ENCODE data around the gene ATCAY. TPM values are rescaled to one million over a fixed set of nuclear protein-coding genes. Genes with fewer than 3 reads are reported as not detected.

Gene ATCAY
- polyA plus RNA-seq, 2 donors: not detected

DNA sequence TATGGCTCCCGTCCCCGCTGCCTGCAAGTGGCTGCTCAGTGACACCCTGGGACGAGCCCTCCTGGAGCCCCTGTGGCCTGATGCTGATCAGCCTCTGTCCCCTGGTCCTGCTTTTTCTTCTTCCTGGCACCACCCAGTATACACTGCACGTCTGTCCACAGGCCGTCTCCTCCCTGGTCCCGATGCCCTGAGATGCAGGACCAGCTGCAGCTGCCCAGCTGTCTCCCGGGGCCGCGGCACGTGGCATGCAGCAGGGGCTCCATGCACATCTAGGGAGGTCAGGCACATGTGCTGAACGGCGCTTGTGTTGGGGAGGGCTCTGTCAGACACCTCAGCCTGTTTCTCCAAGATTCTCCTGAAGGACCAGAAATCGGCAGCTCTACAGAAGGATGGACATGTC is 41.8 kb upstream of the ATCAY start:
- Histone ChIP-seq H3K27me3 (ENCODE audit: control insufficient read depth in 1 of 2, insufficient read depth in 2 of 2, low read length in 2 of 2) (no peaks in the 10 kb centered on the region), H3K4me1 (ENCODE audit: control insufficient read depth in 2 of 2, insufficient read depth in 2 of 2, low read length in 1 of 2) (no peaks in the 10 kb centered on the region), H3K4me3 (ENCODE audit: low read depth in 1 of 2, low read length in 2 of 2) (no peak overlapping the region), H3K27ac (ENCODE audit: low read depth in 2 of 2, low read length in 1 of 2) (no peak overlapping the region), H3K36me3 (ENCODE audit: control insufficient read depth in 2 of 2, insufficient read depth in 2 of 2, low read length in 1 of 2) (no peaks in the 10 kb centered on the region), H3K9me3 (ENCODE audit: control insufficient read depth in 2 of 2, insufficient read depth in 1 of 2, low read depth in 1 of 2, low read length in 1 of 2) (peaks cover 0 to 11% of the 10 kb centered on the region in 2 donors)
- 81 to 82% methylated on average over 13 of the region's 13 CpGs for WGBS, 2 donors

DNA sequence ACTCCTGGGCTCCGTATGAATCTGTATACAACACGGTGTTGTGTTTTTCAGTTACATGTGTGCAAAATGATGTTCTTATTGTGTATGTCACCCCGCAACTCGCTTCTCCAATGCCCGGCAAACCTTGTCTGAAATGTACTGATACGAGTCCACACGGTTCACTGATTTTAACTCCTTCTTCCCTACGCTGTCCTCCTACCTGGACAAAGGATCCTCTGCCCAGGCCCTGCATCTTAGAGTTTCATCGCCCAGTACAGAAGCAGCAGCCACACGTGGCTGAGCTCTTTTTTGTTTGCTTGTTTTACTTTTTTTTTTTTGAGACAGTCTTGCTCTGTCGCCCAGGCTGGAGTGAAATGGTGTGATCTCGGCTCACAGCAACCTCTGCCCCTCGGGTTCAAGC is 40.5 kb upstream of the ATCAY start:
- H3K4me3 ChIP-seq (ENCODE audit: low read depth in 1 of 2, low read length in 2 of 2): no peak overlapping the region
- H3K27ac ChIP-seq (ENCODE audit: low read depth in 2 of 2, low read length in 1 of 2): no peak overlapping the region
- H3K27me3 ChIP-seq (ENCODE audit: control insufficient read depth in 1 of 2, insufficient read depth in 2 of 2, low read length in 2 of 2): no peaks in the 10 kb centered on the region
- H3K4me1 ChIP-seq (ENCODE audit: control insufficient read depth in 2 of 2, insufficient read depth in 2 of 2, low read length in 1 of 2): no peaks in the 10 kb centered on the region
- WGBS, 2 donors: 66 to 70% methylated on average over 13 of the region's 13 CpGs
- H3K9me3 ChIP-seq (ENCODE audit: control insufficient read depth in 2 of 2, insufficient read depth in 1 of 2, low read depth in 1 of 2, low read length in 1 of 2): peaks cover 0 to 11% of the 10 kb centered on the region in 2 donors
- no peaks in the 10 kb centered on the region for H3K36me3 ChIP-seq (ENCODE audit: control insufficient read depth in 2 of 2, insufficient read depth in 2 of 2, low read length in 1 of 2)

DNA sequence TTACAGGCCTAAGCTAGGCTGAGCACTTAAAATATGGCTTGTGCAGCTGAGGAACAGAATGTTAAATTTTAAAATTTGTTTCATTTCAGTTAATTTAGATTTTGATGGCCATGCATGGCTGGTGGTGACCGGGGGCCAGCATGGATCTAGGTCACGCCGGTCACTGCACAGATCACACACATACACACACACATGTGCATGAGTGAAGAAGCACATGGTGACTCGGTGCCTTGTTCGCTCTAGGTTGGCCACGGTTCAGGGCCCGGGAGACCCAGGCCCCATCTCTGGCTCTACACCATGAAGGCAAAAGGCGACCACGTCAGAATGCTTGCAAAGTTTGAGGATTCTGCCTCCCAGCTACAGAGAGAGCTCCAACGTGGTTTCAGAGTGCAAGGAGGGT is 39.7 kb upstream of the ATCAY start:
- Histone ChIP-seq H3K9me3 (ENCODE audit: control insufficient read depth in 2 of 2, insufficient read depth in 1 of 2, low read depth in 1 of 2, low read length in 1 of 2) (peaks cover 0 to 11% of the 10 kb centered on the region in 2 donors), H3K27ac (ENCODE audit: low read depth in 2 of 2, low read length in 1 of 2) (no peak overlapping the region), H3K4me3 (ENCODE audit: low read depth in 1 of 2, low read length in 2 of 2) (no peak overlapping the region), H3K27me3 (ENCODE audit: control insufficient read depth in 1 of 2, insufficient read depth in 2 of 2, low read length in 2 of 2) (no peaks in the 10 kb centered on the region), H3K36me3 (ENCODE audit: control insufficient read depth in 2 of 2, insufficient read depth in 2 of 2, low read length in 1 of 2) (no peaks in the 10 kb centered on the region), H3K4me1 (ENCODE audit: control insufficient read depth in 2 of 2, insufficient read depth in 2 of 2, low read length in 1 of 2) (no peaks in the 10 kb centered on the region)
- 91 to 93% methylated on average over 10 of the region's 10 CpGs for WGBS, 2 donors

DNA sequence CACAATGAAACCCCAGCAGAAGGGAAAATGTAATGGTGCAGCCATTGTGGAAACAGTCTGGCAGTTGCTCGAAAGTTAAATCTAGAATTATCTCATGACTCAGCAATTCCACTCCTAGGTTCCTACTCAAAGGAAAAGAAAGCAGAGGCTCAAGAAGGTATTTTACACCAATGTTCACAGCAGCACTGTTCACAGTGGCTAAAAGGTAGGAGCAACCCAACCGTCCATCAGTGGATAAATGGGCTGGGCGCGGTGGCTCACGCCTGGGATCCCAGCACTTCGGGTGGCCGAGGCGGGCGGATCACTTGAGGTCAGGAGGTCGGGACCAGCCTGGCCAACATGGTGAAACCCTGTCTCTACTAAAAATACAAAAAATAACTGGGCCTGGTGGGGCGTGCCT is 37.5 kb upstream of the ATCAY start:
- no peaks in the 10 kb centered on the region for H3K36me3 ChIP-seq (ENCODE audit: control insufficient read depth in 2 of 2, insufficient read depth in 2 of 2, low read length in 1 of 2)
- peaks cover 3 to 5% of the 10 kb centered on the region in 2 donors for H3K9me3 ChIP-seq (ENCODE audit: control insufficient read depth in 2 of 2, insufficient read depth in 1 of 2, low read depth in 1 of 2, low read length in 1 of 2)
- H3K4me3 ChIP-seq (ENCODE audit: low read depth in 1 of 2, low read length in 2 of 2): no peak overlapping the region
- no peak overlapping the region for H3K27ac ChIP-seq (ENCODE audit: low read depth in 2 of 2, low read length in 1 of 2)
- WGBS, 2 donors: 81 to 85% methylated on average over 11 of the region's 11 CpGs
- H3K4me1 ChIP-seq (ENCODE audit: control insufficient read depth in 2 of 2, insufficient read depth in 2 of 2, low read length in 1 of 2): no peaks in the 10 kb centered on the region
- no peaks in the 10 kb centered on the region for H3K27me3 ChIP-seq (ENCODE audit: control insufficient read depth in 1 of 2, insufficient read depth in 2 of 2, low read length in 2 of 2)

DNA sequence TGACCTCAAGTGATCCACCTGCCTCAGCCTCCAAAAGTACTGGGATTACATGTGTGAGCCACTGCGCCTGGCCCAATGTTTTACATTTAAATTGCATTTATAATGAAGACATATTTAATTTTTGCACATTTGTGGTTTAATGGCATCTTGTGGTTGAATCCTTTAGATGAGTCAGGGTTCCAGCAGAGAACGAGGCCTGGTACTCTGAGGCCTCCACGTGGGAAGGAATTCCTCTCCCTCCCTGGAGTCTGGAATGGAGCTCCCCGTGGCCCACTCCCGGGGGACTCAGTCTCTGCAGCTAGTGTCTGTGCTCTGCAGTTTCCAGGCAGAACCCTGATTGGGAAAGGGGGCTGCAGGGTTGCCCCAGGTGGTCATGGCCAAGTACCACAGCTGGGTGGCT is 35.9 kb upstream of the ATCAY start:
- Histone ChIP-seq H3K27me3 (ENCODE audit: control insufficient read depth in 1 of 2, insufficient read depth in 2 of 2, low read length in 2 of 2) (no peaks in the 10 kb centered on the region), H3K36me3 (ENCODE audit: control insufficient read depth in 2 of 2, insufficient read depth in 2 of 2, low read length in 1 of 2) (no peaks in the 10 kb centered on the region)
- 69 to 75% methylated on average over 5 of the region's 5 CpGs for WGBS, 2 donors

DNA sequence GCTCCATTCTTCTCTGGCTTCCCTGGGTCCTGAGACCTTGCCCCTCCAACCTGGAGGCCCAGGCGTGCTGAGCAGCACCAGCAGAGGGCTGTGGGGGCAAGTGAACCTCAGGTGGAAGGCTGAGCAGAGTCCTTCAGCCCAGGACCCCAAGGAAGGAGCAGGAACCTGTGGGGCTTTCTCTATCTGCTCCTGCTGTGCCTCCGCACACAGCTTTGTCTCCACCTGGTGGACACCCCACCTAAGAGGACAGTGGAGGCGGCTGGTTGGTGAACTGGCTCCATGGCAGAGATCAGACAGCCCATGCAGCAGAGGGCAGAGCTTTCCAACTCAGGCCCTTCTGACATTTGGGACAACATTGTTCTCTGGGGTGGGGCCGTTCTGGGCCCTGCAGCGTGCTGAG is 31.4 kb upstream of the ATCAY start:
- Histone ChIP-seq H3K4me3 (ENCODE audit: low read depth in 1 of 2, low read length in 2 of 2) (no peak overlapping the region), H3K36me3 (ENCODE audit: control insufficient read depth in 2 of 2, insufficient read depth in 2 of 2, low read length in 1 of 2) (no peaks in the 10 kb centered on the region), H3K27me3 (ENCODE audit: control insufficient read depth in 1 of 2, insufficient read depth in 2 of 2, low read length in 2 of 2) (no peaks in the 10 kb centered on the region), H3K27ac (ENCODE audit: low read depth in 2 of 2, low read length in 1 of 2) (no peak overlapping the region), H3K4me1 (ENCODE audit: control insufficient read depth in 2 of 2, insufficient read depth in 2 of 2, low read length in 1 of 2) (no peaks in the 10 kb centered on the region), H3K9me3 (ENCODE audit: control insufficient read depth in 2 of 2, insufficient read depth in 1 of 2, low read depth in 1 of 2, low read length in 1 of 2) (peaks cover 10 to 11% of the 10 kb centered on the region in 2 donors)
- 51 to 60% methylated on average over 5 of the region's 5 CpGs for WGBS, 2 donors

More for the DNA sequence above, 35.9 kb upstream of the ATCAY start:
- H3K4me1 ChIP-seq (ENCODE audit: control insufficient read depth in 2 of 2, insufficient read depth in 2 of 2, low read length in 1 of 2): no peaks in the 10 kb centered on the region
- H3K9me3 ChIP-seq (ENCODE audit: control insufficient read depth in 2 of 2, insufficient read depth in 1 of 2, low read depth in 1 of 2, low read length in 1 of 2): peaks cover 3% of the 10 kb centered on the region in 2 donors
- no peak overlapping the region for H3K4me3 ChIP-seq (ENCODE audit: low read depth in 1 of 2, low read length in 2 of 2)
- no peak overlapping the region for H3K27ac ChIP-seq (ENCODE audit: low read depth in 2 of 2, low read length in 1 of 2)

DNA sequence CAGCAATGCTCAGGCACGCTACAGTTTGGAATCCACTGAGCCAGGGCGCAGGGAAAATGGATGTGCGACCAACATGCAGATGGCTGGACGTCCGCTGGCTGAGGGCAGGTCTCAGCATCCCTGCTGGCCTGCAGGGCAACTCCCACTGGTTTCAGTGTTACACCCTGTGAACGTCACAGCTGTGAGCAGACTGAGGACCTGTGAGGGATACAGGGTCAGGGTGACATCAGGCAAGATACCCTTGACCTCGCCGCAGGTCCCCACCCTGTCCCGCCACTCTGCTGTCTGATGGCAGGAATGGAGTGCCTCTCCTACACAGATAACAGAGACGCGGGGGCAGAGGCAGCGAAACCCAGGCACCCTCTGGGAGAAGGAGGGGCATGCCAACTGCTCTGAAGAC is 30.7 kb upstream of the ATCAY start:
- no peak overlapping the region for H3K27ac ChIP-seq (ENCODE audit: low read depth in 2 of 2, low read length in 1 of 2)
- no peaks in the 10 kb centered on the region for H3K4me1 ChIP-seq (ENCODE audit: control insufficient read depth in 2 of 2, insufficient read depth in 2 of 2, low read length in 1 of 2)
- H3K4me3 ChIP-seq (ENCODE audit: low read depth in 1 of 2, low read length in 2 of 2): no peak overlapping the region
- H3K9me3 ChIP-seq (ENCODE audit: control insufficient read depth in 2 of 2, insufficient read depth in 1 of 2, low read depth in 1 of 2, low read length in 1 of 2): peaks cover 10 to 11% of the 10 kb centered on the region in 2 donors
- no peaks in the 10 kb centered on the region for H3K36me3 ChIP-seq (ENCODE audit: control insufficient read depth in 2 of 2, insufficient read depth in 2 of 2, low read length in 1 of 2)
- WGBS, 2 donors: 80 to 82% methylated on average over 12 of the region's 12 CpGs
- H3K27me3 ChIP-seq (ENCODE audit: control insufficient read depth in 1 of 2, insufficient read depth in 2 of 2, low read length in 2 of 2): no peaks in the 10 kb centered on the region

DNA sequence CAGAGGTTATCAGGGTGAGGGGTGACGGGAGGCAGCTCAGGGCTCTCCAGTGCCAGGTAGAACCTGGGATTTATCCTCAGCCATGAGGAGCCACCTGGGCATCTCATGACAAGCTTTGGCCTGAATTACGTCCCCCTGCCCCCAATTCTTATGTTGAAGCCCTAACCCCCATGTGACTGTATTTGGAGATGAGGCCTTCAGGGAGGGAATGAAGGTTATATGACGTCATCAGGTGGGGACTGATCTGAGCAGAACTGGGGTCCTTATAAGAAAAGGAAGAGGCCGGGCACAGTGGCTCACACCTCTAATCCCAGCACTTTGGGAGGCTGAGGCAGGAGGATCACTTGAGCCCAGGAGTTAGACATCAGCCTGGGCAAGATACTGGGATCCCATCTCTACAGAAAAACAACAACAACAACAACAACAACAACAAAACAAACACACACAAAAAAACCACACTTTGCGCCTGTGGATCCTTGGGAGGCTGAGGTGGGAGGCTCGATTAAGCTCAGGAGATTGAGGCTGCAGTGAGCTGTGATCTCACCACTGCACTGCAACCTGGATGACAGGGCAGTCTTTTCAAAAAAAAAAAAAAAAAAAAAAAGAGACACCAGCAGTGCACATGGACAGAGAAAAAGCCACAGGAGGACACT is 30.0 kb upstream of the ATCAY start:
- WGBS, 2 donors: 86 to 89% methylated on average over 6 of the region's 6 CpGs
- no peak overlapping the region for H3K27ac ChIP-seq (ENCODE audit: low read depth in 2 of 2, low read length in 1 of 2)
- no peaks in the 10 kb centered on the region for H3K36me3 ChIP-seq (ENCODE audit: control insufficient read depth in 2 of 2, insufficient read depth in 2 of 2, low read length in 1 of 2)
- H3K4me1 ChIP-seq (ENCODE audit: control insufficient read depth in 2 of 2, insufficient read depth in 2 of 2, low read length in 1 of 2): no peaks in the 10 kb centered on the region
- H3K27me3 ChIP-seq (ENCODE audit: control insufficient read depth in 1 of 2, insufficient read depth in 2 of 2, low read length in 2 of 2): no peaks in the 10 kb centered on the region
- H3K9me3 ChIP-seq (ENCODE audit: control insufficient read depth in 2 of 2, insufficient read depth in 1 of 2, low read depth in 1 of 2, low read length in 1 of 2): peaks cover 10 to 11% of the 10 kb centered on the region in 2 donors
- H3K4me3 ChIP-seq (ENCODE audit: low read depth in 1 of 2, low read length in 2 of 2): no peak overlapping the region

DNA sequence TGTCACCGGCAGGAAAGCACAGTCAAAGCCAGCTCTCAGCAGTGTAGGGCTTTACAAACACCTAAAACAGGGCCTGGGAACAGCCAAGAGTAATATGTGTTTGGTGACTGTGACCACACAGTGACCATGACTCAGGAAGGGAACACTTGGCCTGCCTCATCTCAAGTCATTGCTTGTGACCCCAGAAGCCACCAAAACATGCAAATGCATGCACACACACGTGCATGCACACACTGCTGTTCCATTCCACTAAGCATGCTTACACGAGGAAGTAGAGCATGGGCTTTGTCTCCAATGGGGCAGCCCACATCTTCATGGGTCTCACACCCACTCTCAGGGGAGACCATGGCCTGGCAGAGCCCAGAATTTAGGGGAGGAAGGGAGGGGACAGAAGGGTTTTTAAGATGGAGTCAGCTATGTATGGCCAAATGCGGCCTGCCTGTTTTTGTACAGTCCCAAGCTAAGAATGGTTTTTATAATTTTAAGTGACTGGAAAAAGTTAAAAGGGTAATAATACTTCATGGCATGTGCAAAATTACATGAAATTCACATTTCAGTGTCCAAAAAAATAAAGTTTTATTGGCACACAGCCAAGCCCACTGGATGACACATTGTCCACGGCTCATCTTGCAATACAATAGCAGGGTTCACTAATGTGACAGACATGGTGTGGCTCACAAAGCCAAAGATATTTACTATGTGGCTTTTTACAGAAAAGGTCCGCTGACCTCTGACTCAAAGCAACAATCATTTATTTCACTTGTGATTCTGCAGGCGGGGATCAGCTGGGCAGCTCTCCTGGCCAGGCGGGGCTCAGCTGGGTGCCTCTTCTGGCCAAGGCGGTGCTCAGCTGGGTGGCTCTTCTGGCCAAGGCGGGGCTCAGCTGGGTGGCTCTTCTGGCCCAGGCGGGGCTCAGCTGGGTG is 29.0 kb upstream of the ATCAY start:
- H3K4me1 ChIP-seq (ENCODE audit: control insufficient read depth in 2 of 2, insufficient read depth in 2 of 2, low read length in 1 of 2): no peaks in the 10 kb centered on the region
- peaks cover 10 to 11% of the 10 kb centered on the region in 2 donors for H3K9me3 ChIP-seq (ENCODE audit: control insufficient read depth in 2 of 2, insufficient read depth in 1 of 2, low read depth in 1 of 2, low read length in 1 of 2)
- H3K36me3 ChIP-seq (ENCODE audit: control insufficient read depth in 2 of 2, insufficient read depth in 2 of 2, low read length in 1 of 2): no peaks in the 10 kb centered on the region
- no peaks in the 10 kb centered on the region for H3K27me3 ChIP-seq (ENCODE audit: control insufficient read depth in 1 of 2, insufficient read depth in 2 of 2, low read length in 2 of 2)
- no peak overlapping the region for H3K4me3 ChIP-seq (ENCODE audit: low read depth in 1 of 2, low read length in 2 of 2)
- no peak overlapping the region for H3K27ac ChIP-seq (ENCODE audit: low read depth in 2 of 2, low read length in 1 of 2)
- 93 to 94% methylated on average over 11 of the region's 11 CpGs for WGBS, 2 donors
